HEK293T (cell line): ENCODE results near the gene NCMAP.

Source experiments
- FOXK2 ChIP-seq: fragments of 450-650 bp; IDR thresholded peaks from 2 replicates; pipeline ENCODE4 v1.6.1; 2016; ENCODE audit warnings: mild to moderate bottlenecking
- FOXM1 ChIP-seq: fragments of 450-650 bp; IDR thresholded peaks from 2 replicates; pipeline ENCODE4 v1.6.1; 2017; ENCODE audit warnings: mild to moderate bottlenecking, borderline replicate concordance
- ZNF384 ChIP-seq: fragments of 450-650 bp; IDR thresholded peaks from 2 replicates; pipeline ENCODE4 v1.6.1; 2016

DNA sequence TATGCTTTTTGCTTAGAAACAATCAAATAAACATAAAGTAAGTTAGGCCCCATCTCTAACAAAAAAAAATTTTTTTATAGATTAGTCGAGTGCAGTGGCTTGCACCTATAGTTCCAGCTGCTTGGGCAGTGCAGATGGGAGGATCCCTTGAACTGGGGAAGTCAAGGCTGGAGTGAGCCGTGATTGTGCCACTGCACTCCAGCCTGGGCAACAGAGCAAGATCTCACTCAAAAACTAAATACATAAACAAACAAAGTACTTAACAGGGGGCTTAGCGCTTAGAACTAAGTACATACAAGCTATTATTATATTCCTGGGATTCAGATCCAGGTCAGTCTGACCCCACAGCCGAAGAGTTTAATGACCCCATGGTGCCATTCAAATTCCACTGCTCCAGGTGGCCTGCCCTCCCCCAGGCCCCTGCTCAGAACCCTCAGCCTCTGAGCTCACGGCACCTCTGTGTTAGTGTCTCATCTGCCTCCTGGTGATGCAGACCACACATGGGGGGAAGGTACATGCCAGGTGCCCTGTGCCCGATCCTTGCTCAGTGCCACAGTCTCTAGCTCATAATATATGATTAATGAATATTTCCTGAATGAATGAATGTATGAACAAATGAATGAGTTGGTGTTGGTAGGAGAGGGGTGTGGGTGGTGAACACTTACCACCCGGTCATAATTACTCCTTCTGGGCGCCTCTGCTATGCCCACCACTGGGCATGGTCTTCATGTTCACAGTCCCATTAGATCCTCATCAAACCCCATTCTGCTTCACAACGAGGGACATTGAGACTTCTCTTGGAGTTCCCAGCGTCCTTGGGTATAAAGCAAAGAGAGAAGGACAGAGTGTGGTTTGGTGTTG, 14.6 kb downstream of the NCMAP start:
- TF ChIP-seq FOXK2, result no peak
- no peak for TF ChIP-seq FOXM1
- no peak for TF ChIP-seq ZNF384
